Endothelial cell of umbilical vein (primary cell): ENCODE results near the gene TAOK2. TPM values are rescaled to one million over a fixed set of nuclear protein-coding genes. Genes with fewer than 3 reads are reported as not detected.

ENCODE experiments used
- BruUV-seq: library from RNA; stranded (reverse); fragments of 400-500 nt; replicated peaks from 2 replicates; lab custom pipeline; 2021; lab: Mats Ljungman, UMichigan
- CTCF ChIA-PET: fragments of 300-600, 350-600 bp; sonication (Branson Sonifier 250); formaldehyde crosslinking; loops from one replicate; lab custom pipeline; 2021; ENCODE audit warnings: antibody characterized with exemption, inconsistent platforms; lab: Charles Lee
- POLR2A ChIA-PET: fragments of 300-600, 350-600 bp; sonication (Branson Sonifier 250); formaldehyde crosslinking; loops from one replicate; lab custom pipeline; 2021; ENCODE audit warnings: antibody characterized with exemption, inconsistent platforms; lab: Charles Lee
- DNase-seq: peaks from one replicate; pipeline ENCODE4 v3.0.0-alpha.2; 2011; ENCODE audit warnings: low read depth, low spot score
- FAIRE-seq: peaks from 2 replicates; lab custom pipeline; 2011; peaks lifted over from hg19 to GRCh38; lab: Jason Lieb, UNC
- H2AFZ ChIP-seq: 2 replicates; pipeline ENCODE4 v1.6.0; 2012; ENCODE audit warnings: low read depth, low read length, control low read depth, inconsistent platforms
- H3K27ac ChIP-seq: 2 replicates; pipeline ENCODE4 v1.5.1; 2011; ENCODE audit warnings: low read depth, mild to moderate bottlenecking, control low read depth, low read length, moderate library complexity; ENCODE audit not compliant: insufficient read depth
- H3K27me3 ChIP-seq, 2 experiments: 2 replicates each; pipeline versions ENCODE4 v1.6.0 to v1.6.1; 2011; ENCODE audit warnings: low read length in 2 of 2, mixed read lengths in 1 of 2; ENCODE audit not compliant: control insufficient read depth in 2 of 2, insufficient read depth in 2 of 2
- H3K36me3 ChIP-seq, 2 experiments: 2 replicates in 1 of 2; 3 replicates in 1 of 2; pipeline ENCODE4 v1.5.1; 2011; ENCODE audit warnings: low read length in 2 of 2, mild to moderate bottlenecking in 1 of 2, moderate library complexity in 1 of 2; ENCODE audit not compliant: control insufficient read depth in 2 of 2, insufficient read depth in 2 of 2; ENCODE audit errors: extremely low read depth in 1 of 2
- H3K4me1 ChIP-seq: 3 replicates; pipeline ENCODE4 v1.5.1; 2011; ENCODE audit warnings: mild to moderate bottlenecking, low read length; ENCODE audit not compliant: control insufficient read depth, insufficient read depth; ENCODE audit errors: extremely low read depth
- H3K4me2 ChIP-seq: 2 replicates; pipeline ENCODE4 v1.6.1; 2011; ENCODE audit warnings: low read length, control low read depth, mixed read lengths; ENCODE audit not compliant: insufficient read depth
- H3K4me3 ChIP-seq, 3 experiments: fragments of 200-600 bp in 1 of 3; sonication (generic), shearing (Covaris generic) in 1 of 3; replicated peaks in 1 of 3; 2 replicates each; pipeline ENCODE4 v1.5.1; 2011 to 2016; ENCODE audit warnings: control low read depth in 3 of 3, low read length in 3 of 3, mild to moderate bottlenecking in 2 of 3, inconsistent platforms in 1 of 3, low read depth in 1 of 3, moderate library complexity in 1 of 3; ENCODE audit not compliant: insufficient read depth in 1 of 3
- H3K79me2 ChIP-seq: 2 replicates; pipeline ENCODE4 v1.6.0; 2012; ENCODE audit warnings: low read length, inconsistent platforms; ENCODE audit not compliant: control insufficient read depth, insufficient read depth
- H3K9ac ChIP-seq: replicated peaks from 2 replicates; pipeline ENCODE3; 2011; ENCODE audit warnings: low read length, control low read depth; ENCODE audit not compliant: insufficient read depth; ENCODE audit errors: extremely low read depth
- H3K9me1 ChIP-seq: replicated peaks from 3 replicates; pipeline ENCODE4 v1.6.0; 2011; ENCODE audit warnings: mild to moderate bottlenecking, low read length; ENCODE audit not compliant: control insufficient read depth, insufficient read depth; ENCODE audit errors: extremely low read depth
- H3K9me3 ChIP-seq: replicated peaks from 2 replicates; pipeline ENCODE4 v1.5.1; 2012; ENCODE audit warnings: low read length, inconsistent platforms; ENCODE audit not compliant: control insufficient read depth, insufficient read depth
- H4K20me1 ChIP-seq: replicated peaks from 2 replicates; pipeline ENCODE3; 2011; ENCODE audit warnings: mild to moderate bottlenecking, low read length; ENCODE audit not compliant: control insufficient read depth, insufficient read depth; ENCODE audit errors: extremely low read depth
- FOS ChIP-seq: IDR thresholded peaks from 2 replicates; pipeline ENCODE4 v1.6.1; 2011; ENCODE audit warnings: mild to moderate bottlenecking, low read length, moderate library complexity, borderline replicate concordance; ENCODE audit not compliant: insufficient read depth
- GATA2 ChIP-seq: IDR thresholded peaks from 2 replicates; pipeline ENCODE4 v1.7.0; 2011; ENCODE audit warnings: low read depth, mild to moderate bottlenecking, moderate library complexity, mixed read lengths, low read length; ENCODE audit not compliant: insufficient read length, insufficient read depth
- MAX ChIP-seq: IDR thresholded peaks from 2 replicates; pipeline ENCODE4 v1.6.1; 2011; ENCODE audit not compliant: insufficient read depth, insufficient read length
- POLR2A ChIP-seq: IDR thresholded peaks from 2 replicates; pipeline ENCODE4 v1.6.1; 2012; ENCODE audit warnings: low read depth, mild to moderate bottlenecking, control low read depth, low read length
- POLR2AphosphoS5 ChIP-seq: IDR thresholded peaks from 2 replicates; pipeline ENCODE4 v1.6.1; 2012; ENCODE audit warnings: low read depth, mild to moderate bottlenecking, control low read depth, low read length, moderate library complexity; ENCODE audit not compliant: insufficient read depth
- dilution Hi-C: fragments of 300-500 bp; cut with MboI; formaldehyde crosslinking; loops from one replicate; pipeline ENCODE4 v1.15.0; 2019; ENCODE audit warnings: low sequenced_read_pairs; ENCODE audit not compliant: extremely low pct_ligation_motif_present
- intact Hi-C: fragments of 100-400 bp; cut with micrococcal nuclease; formaldehyde crosslinking; loops from one replicate; pipeline ENCODE4 v1.10.0; 2022
- polyA plus RNA-seq, 4 experiments: library from polyadenylated mRNA; depleted of rRNA in 3 of 4; stranded (reverse) in 3 of 4; unstranded in 1 of 4; fragments of >200 nt; gene quantifications; 2 replicates each; pipeline versions ENCODE4 v1.2.1 to v1.2.3, GENCODE V29; 2011 to 2012; ENCODE audit warnings: missing spikeins in 1 of 4
- total RNA-seq: library from RNA; stranded (reverse); gene quantifications from 2 replicates; pipeline ENCODE4 v1.2.3, GENCODE V29; 2021

The TAOK2 gene
- total and polyA plus RNA-seq, 2 donors (not counting 3 experiments of a cell fraction or from before 2014, with no cell fraction given) = 52.8 to 114 TPM

- no peak overlapping the region for H3K27ac ChIP-seq
- no peaks in the 10 kb centered on the region for H3K27me3 ChIP-seq
- ChIA-PET POLR2A (interaction anchor here (1.1 to 1.2 kb wide), 2 partner anchors 10 to 12 kb away, joined by 3 read pairs; partner anchors contain the start of gene HIRIP3), CTCF (interaction anchor here (0.7 to 2.1 kb wide), 4 partner anchors 11 to 178 kb away, joined by 3 to 6 read pairs (median 3); partner anchors contain the start of genes HIRIP3 and INO80E)
- FAIRE-seq (no peak), DNase-seq (no peak)
- H3K36me3 ChIP-seq = peaks cover 47 to 88% of the 10 kb centered on the region in 2 experiments
- no peak overlapping the region for H3K9ac ChIP-seq
- H2AFZ ChIP-seq = no peak overlapping the region
- H3K9me1 ChIP-seq = no peaks in the 10 kb centered on the region
- H3K4me1 ChIP-seq = peaks cover under 1% of the 10 kb centered on the region
- no peaks in the 10 kb centered on the region for H3K9me3 ChIP-seq
- peaks cover 3% of the 10 kb centered on the region for H3K79me2 ChIP-seq
- no peak for TF ChIP-seq FOS
- no peak for TF ChIP-seq MAX
- H3K4me2 ChIP-seq = no peak overlapping the region
- intact Hi-C loops = no loop called here
- TSS peak; percentile 6 for BruUV-seq
- no peaks in the 10 kb centered on the region for H4K20me1 ChIP-seq
- dilution Hi-C loops = no loop called here
- H3K4me3 ChIP-seq = no peak overlapping the region
Measured at GRCh38 chr16:29985271-29985811, 11.7 kb downstream of the TAOK2 start.

GRCh38 chr16:29986231-29986630 lies 12.6 kb downstream of the TAOK2 start:
- intact Hi-C loops (no loop called here), dilution Hi-C loops (no loop called here)
- ChIA-PET POLR2A (interaction anchor here (1.1 to 1.2 kb wide), 2 partner anchors 9 to 13 kb away, joined by 3 read pairs; partner anchors contain the start of gene HIRIP3), CTCF (interaction anchor here (1.3 to 2.1 kb wide), 3 partner anchors 20 to 179 kb away, joined by 3 to 6 read pairs (median 3); no protein-coding TSS in a partner anchor)
- Histone ChIP-seq H3K4me3 (no peak overlapping the region), H3K27me3 (no peaks in the 10 kb centered on the region), H3K9me3 (no peaks in the 10 kb centered on the region), H3K27ac (no peak overlapping the region), H3K79me2 (peaks cover 2% of the 10 kb centered on the region), H4K20me1 (no peaks in the 10 kb centered on the region), H3K36me3 (peaks cover 41 to 92% of the 10 kb centered on the region in 2 experiments), H3K4me1 (no peaks in the 10 kb centered on the region), H3K9ac (no peak overlapping the region), H2AFZ (no peak overlapping the region), H3K9me1 (no peaks in the 10 kb centered on the region), H3K4me2 (no peak overlapping the region)
- no peak for FAIRE-seq
- BruUV-seq = no TSS peak
- TF ChIP-seq POLR2AphosphoS5 (no peak), POLR2A (no peak), GATA2 (no peak)
- no peak for DNase-seq
